RWPE1 (cell line): Measurements from ENCODE around the gene PTPRN2.

Experiments used
- CTCF ChIA-PET: fragments of 350-600 bp; sonication (Branson Sonifier 250); formaldehyde crosslinking; extraction: SDS; loops from one replicate; lab custom pipeline; 2021; lab: Yijun Ruan, JAX
- POLR2A ChIA-PET: fragments of 400-600 bp; formaldehyde crosslinking; extraction: SDS; loops from one replicate; lab custom pipeline; 2020; ENCODE audit warnings: antibody characterized with exemption; ENCODE audit not compliant: low non-redundant PET; lab: Yijun Ruan, JAX
- DNase-seq: peaks from one replicate; pipeline ENCODE4 v3.0.0; 2012; ENCODE audit warnings: low spot score
- H3K27ac ChIP-seq: fragments of 450-650 bp; 2 replicates; pipeline ENCODE4 v1.5.1; 2017
- TF ChIP-seq, protein P1 (sequence below): fragments of 450-650 bp; conservative IDR thresholded peaks from 2 replicates; pipeline ENCODE4 v1.5.1; 2017; ENCODE audit warnings: low read depth, mild to moderate bottlenecking

Gene PTPRN2

DNA sequence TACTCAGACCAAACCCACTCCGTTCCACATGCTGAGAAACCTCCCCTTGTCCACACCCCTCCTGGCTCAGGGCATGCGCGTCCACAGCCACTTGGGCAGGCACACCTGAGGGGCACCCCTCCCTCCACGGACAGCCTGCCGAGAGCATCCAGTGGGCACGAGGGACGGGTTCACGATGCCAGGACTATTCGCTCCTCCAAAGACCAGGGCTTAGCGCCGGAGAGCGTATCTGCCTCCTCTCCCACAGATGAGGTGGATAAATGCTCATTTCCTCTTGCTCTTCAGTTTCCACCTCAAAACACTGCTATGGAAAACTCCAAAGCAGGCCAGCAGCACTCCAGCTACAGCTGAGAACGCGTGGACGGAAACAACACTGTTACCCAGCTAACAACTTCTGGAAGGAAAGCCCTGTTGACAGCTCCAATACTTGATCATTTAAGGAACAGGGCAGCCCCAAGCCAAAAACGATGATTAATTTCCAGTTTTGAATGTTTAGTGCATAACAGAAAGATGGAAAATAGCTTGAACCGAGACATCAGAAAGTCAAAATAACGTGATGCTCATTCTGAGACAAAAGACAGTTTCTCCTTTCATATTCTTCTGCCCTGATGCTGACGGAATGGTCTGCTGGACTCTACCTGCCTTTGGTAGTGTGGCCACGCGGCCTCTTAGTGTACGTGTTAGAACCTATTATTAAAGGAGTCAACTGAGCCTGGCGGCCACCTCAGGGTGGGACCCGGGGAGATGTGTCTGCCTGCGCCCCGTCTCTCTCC lies 1046.1 kb downstream of the PTPRN2 start:
- DNase-seq, result no peak
- H3K27ac ChIP-seq, result no peak overlapping the region
- TF ChIP-seq, protein P1, sequence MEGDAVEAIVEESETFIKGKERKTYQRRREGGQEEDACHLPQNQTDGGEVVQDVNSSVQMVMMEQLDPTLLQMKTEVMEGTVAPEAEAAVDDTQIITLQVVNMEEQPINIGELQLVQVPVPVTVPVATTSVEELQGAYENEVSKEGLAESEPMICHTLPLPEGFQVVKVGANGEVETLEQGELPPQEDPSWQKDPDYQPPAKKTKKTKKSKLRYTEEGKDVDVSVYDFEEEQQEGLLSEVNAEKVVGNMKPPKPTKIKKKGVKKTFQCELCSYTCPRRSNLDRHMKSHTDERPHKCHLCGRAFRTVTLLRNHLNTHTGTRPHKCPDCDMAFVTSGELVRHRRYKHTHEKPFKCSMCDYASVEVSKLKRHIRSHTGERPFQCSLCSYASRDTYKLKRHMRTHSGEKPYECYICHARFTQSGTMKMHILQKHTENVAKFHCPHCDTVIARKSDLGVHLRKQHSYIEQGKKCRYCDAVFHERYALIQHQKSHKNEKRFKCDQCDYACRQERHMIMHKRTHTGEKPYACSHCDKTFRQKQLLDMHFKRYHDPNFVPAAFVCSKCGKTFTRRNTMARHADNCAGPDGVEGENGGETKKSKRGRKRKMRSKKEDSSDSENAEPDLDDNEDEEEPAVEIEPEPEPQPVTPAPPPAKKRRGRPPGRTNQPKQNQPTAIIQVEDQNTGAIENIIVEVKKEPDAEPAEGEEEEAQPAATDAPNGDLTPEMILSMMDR, result no peak
- ChIA-PET CTCF (no interaction called here), POLR2A (no interaction called here)

DNA sequence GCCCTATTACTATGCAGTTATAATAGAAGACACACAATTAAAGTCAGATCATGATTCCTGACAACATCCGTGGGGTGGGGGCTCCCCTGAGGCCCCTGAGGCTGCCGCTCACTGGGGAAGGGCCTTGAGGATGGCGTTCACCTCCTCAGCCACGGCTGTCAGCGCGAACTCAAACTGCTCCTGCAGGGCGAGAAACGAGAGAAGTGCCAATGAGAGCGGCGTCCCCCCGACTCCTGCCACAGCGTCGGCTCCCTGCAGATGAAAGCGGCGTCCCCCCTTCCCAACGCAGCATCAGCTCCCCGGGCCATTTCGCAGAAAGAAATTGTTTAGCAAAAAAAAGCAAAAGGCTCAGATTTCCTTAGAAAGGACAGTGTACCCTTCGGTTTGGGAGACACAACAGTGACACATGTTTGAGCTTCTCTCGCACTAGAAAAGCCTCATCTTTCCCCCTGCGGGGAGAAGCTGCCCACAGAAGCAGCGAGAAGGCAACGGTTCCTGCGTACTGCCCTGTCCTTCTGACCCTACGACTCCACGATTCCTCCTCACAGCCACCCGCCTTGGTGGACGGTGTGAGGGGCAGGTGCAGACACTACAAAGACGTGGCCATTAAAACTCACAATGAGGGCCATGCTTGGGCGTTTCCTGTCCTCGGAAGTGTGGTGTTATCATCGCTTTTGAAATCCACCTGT lies 1046.9 kb downstream of the PTPRN2 start:
- H3K27ac ChIP-seq, result no peak overlapping the region
- POLR2A ChIA-PET, result no interaction called here
- DNase-seq, result no peak
- CTCF ChIA-PET, result interaction anchor here (0.7 kb wide), 1 partner anchor 20 kb away, joined by 3 read pairs; no protein-coding TSS in a partner anchor
- TF ChIP-seq, protein P1, result no peak

DNA sequence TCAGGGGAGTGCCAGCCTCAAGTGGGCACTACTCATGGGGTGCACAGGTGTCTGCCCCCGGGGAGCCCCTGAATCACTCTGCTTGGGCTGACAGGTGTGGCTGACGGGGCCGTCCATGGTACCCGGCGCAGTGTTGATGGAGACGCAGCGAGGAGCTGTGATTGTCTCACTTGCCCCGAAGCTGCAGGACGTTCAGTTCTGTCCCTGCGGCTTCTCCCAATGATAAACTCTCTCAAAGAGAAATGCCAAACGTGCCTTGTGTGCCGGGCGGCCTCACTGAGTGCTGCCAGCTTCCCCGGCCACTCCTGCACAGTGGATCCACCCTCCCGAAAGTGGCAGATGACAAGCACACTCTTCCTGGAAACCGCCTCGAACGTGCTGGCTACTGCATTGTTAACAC lies 1047.6 kb downstream of the PTPRN2 start:
- POLR2A ChIA-PET, result no interaction called here
- TF ChIP-seq, protein P1, result no peak
- no peak for DNase-seq
- CTCF ChIA-PET, result no interaction called here
- H3K27ac ChIP-seq, result no peak overlapping the region

DNA sequence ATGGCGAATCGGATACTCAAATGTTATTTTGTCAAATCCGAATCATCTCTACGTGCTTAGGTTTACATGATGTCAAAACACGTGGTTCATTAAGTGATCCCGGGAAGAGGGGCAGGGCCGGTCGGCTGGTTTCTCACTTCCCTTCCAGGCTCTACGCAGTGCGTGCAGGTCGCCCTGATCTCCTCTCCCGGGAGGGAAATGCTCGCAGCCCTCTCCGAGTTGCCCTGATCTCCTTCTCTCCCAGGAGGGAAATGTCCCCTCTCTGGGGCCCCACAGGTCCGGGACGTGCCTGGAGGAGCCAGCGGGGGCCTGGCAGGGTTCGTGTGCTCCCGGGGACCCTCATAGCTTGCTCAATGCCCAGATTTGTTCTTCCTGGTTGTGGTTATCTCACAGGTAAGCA lies 1048.1 kb downstream of the PTPRN2 start:
- CTCF ChIA-PET, result no interaction called here
- TF ChIP-seq, protein P1, result no peak
- POLR2A ChIA-PET, result no interaction called here
- H3K27ac ChIP-seq, result no peak overlapping the region
- no peak for DNase-seq

DNA sequence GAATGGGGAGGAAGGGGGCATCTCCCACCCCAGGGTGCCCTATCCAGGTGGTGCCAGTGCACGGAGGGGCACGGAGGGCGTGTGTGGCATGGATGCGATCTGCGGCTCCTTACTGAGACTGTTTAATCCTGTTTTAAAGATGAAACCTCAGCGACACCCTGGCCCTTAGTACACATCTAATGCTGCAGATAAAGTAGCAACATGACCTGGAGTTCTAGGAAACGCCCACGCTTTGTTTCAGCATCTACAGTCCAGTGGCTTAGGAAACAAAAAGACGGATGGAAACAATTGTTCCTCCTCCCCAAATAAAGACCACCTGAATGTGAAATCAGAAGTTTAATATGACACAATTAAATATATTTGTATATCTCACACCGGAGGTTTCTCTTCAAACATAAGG lies 1048.9 kb downstream of the PTPRN2 start:
- DNase-seq, result no peak
- ChIA-PET CTCF (no interaction called here), POLR2A (no interaction called here)
- TF ChIP-seq, protein P1, result no peak
- no peak overlapping the region for H3K27ac ChIP-seq

DNA sequence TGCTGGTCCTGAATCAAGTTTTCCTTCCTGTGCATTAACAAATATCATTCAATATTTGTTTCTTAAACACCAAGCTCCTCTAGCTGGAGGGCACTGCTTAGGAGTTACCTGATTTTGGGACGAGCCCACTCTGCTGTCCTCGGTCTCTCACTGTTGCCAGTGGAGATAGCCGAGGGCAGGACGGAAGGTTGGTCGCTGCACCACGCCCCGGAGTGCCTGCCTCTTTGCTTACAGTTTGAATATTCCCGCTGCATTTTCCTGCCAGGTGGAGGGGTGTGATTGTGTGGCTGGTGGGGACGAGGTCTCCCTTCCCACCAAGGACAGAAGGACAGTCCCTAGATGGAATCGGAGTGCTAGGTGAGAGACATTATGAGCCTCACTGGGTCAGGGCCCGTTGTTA lies 1049.3 kb downstream of the PTPRN2 start:
- H3K27ac ChIP-seq, result no peak overlapping the region
- TF ChIP-seq, protein P1, result no peak
- POLR2A ChIA-PET, result no interaction called here
- no peak for DNase-seq
- CTCF ChIA-PET, result no interaction called here
